HL-60 (cell line): Measurements from ENCODE around the gene PRM3.

Source experiments
- DNase-seq, 2 experiments: peaks; one replicate each; pipeline ENCODE4 v3.0.0-alpha.2; 2010 to 2020; ENCODE audit warnings: low read depth in 1 of 2, low spot score in 1 of 2
- H3K27ac ChIP-seq: fragments of 250-450 bp; sonication (Bioruptor Pico); replicated peaks from 2 replicates; pipeline ENCODE4 v1.5.1; 2020; ENCODE audit warnings: mild to moderate bottlenecking, moderate library complexity
- H3K27me3 ChIP-seq: fragments of 250-450 bp; sonication (Bioruptor Pico); 2 replicates; pipeline ENCODE4 v1.5.1; 2021; ENCODE audit warnings: mild to moderate bottlenecking, moderate library complexity; ENCODE audit not compliant: insufficient read depth, poor library complexity, severe bottlenecking
- H3K4me3 ChIP-seq: replicated peaks from 2 replicates; pipeline ENCODE4 v1.5.1; 2011; ENCODE audit warnings: mild to moderate bottlenecking, control low read depth, low read length; ENCODE audit not compliant: insufficient read depth
- CTCF ChIP-seq: IDR thresholded peaks from one replicate; pipeline ENCODE4 v1.5.1; 2011; ENCODE audit warnings: low read length, control low read depth, inconsistent platforms; ENCODE audit not compliant: insufficient read depth
- GABPA ChIP-seq: IDR thresholded peaks from 2 replicates; pipeline ENCODE4 v1.6.1; 2012; ENCODE audit warnings: low read depth
- POLR2AphosphoS5 ChIP-seq: IDR thresholded peaks from 2 replicates; pipeline ENCODE4 v1.6.1; 2012; ENCODE audit warnings: low read depth
- REST ChIP-seq: IDR thresholded peaks from 2 replicates; pipeline ENCODE4 v1.6.1; 2012; ENCODE audit warnings: low read depth; ENCODE audit not compliant: insufficient replicate concordance
- SPI1 ChIP-seq: IDR thresholded peaks from 2 replicates; pipeline ENCODE4 v1.6.1; 2012; ENCODE audit warnings: low read depth, mild to moderate bottlenecking, borderline replicate concordance

The PRM3 gene

DNA sequence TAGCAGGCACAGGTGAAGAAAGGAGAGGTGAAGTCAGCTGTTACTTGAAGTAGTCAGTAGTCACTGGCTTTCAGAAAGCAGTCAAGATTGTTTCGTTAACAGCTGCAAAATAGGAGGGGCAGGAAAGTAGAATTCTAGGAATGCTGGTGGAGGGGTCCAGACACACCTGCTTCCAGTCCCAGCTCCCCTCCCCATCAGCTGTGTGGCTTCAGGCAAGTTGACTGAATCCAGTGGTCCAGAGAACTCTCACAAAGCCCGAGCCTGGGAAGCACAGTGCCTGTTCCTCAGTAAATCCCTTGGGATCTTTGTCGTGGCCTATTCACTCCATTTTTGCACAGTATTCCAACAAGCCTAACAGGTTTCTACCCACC, 12.8 kb downstream of the PRM3 start:
- TF ChIP-seq GABPA (no peak), POLR2AphosphoS5 (no peak), CTCF (no peak), SPI1 (no peak), REST (no peak)
- Histone ChIP-seq H3K4me3 (no peak overlapping the region), H3K27me3 (no peaks in the 10 kb centered on the region), H3K27ac (no peak overlapping the region)
- DNase-seq = no peak

GRCh38 chr16:11259655-11260595, 13.5 kb downstream of the PRM3 start:
- TF ChIP-seq CTCF (no peak), REST (no peak), POLR2AphosphoS5 (no peak)
- H3K4me3 ChIP-seq = no peak overlapping the region
- no peaks in the 10 kb centered on the region for H3K27me3 ChIP-seq
- H3K27ac ChIP-seq = no peak overlapping the region
- DNase-seq = no peak

GRCh38 chr16:11258553-11259492, 14.6 kb downstream of the PRM3 start:
- DNase-seq = no peak
- Histone ChIP-seq H3K27me3 (no peaks in the 10 kb centered on the region), H3K4me3 (no peak overlapping the region), H3K27ac (no peak overlapping the region)
- TF ChIP-seq REST (no peak), SPI1 (no peak), CTCF (no peak), GABPA (no peak), POLR2AphosphoS5 (no peak)
